ENCODE measurements around the gene CALD1.

The CALD1 gene

DNA sequence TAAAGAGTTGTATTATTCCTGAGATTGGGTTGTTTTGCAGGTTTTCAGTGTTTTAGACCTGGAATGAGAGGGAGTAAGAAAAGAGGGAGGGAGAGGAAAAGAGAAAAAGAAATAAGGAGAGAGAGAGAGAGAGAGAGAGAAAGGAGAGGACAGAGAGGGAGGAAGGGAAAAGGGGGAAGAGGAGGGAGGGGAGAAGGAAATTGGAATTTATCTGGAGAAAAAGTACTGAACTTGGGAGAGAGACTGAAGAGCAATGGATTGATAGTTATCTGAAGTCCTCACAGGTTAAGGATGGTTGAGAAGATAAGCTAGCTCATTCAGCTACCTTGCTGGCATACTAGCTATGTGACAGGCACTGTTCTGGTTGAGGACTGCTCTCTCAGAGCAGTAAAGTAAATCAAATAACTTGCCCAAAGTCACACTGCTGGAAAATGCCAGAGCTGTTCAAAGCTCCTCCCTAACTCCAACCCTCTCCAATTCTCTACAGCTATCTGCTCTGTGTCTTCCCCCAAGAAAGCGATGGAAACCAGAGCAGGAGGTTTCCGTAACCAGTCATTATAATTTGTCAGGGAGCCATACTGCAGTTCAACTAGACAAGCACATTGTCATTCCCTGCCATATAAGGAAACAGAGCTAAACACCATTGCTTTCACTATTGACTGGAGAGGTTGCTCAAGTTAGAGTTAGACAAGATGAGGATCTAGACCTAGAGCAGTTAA is 10.7 kb downstream of the CALD1 start:
- DNase-seq, result no peak

DNA sequence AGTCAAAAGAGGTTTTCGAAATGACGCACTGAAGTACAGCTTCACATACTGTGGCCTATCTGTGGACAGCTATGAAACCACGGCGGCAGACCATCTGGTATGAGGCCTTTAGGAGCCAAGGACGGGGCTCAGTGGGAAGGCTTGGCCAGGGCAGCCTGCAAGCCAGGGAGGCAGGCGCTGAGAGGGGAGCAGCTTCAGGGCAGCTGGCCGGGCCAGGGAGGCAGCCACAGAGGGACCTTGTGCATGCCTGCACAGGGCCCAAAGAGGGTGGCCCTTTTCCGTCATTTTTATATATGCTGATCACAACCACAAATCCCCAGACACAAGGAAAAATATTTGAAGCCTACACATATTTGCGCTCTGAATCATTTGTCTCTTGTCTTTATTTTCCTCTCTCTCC is 13.5 kb downstream of the CALD1 start:
- DNase-seq, result no peak

DNA sequence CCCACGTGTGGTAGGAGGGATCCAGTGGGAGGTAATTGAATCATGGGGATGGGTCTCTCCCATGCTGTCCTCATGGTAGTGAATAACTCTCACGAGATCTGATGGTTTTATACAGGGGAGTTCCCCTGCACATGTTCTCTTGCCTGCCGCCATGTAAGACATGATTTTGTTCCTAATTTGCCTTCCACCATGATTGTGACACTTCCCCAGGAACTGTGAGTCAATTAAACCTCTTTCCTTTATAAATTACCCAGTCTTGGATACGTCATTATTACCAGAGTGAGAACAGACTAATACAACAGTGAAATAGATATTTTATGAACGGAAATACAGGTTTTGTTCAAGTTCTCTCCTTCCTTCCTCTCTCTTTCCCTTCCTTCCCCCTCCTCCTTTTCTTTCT is 15.8 kb downstream of the CALD1 start:
- no peak for DNase-seq

DNA sequence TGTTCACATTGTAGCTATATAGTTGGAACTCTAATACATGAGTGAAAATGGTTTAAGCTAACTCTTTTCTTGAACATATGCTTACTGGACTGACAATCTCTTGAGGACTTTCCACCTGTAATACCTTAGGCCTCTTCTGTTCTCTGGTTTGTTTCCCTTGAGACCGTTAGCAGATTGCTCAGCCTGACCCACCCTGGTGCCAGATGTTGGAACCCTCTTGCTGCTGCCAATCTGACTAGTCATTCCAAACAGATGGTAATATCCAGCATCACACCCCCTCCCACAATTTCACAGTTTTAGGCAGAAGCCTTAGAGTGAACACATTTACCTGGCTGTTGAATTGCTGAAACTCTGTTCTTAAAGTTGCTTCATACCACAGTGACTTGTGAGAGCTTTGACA is 18.7 kb downstream of the CALD1 start:
- DNase-seq, result no peak

DNA sequence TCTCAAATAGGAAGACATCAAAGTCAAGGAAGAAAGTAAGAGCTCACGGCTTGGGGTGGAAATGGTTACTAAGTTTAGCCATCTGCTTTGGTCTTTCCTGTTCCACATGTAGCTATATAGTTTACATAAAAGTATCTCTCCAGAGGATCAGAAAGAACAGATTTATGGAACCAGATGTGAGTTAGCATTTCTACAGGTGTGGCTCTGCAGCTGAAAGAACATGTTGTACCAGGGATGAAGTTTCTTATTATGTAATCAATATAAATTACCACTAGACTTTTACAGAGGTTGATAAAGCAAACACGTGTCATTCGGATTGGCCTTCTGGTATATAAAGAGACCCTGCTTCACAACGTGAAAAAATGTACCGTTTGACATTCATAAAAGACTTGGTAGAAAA is 19.9 kb downstream of the CALD1 start:
- no peak for DNase-seq

DNA sequence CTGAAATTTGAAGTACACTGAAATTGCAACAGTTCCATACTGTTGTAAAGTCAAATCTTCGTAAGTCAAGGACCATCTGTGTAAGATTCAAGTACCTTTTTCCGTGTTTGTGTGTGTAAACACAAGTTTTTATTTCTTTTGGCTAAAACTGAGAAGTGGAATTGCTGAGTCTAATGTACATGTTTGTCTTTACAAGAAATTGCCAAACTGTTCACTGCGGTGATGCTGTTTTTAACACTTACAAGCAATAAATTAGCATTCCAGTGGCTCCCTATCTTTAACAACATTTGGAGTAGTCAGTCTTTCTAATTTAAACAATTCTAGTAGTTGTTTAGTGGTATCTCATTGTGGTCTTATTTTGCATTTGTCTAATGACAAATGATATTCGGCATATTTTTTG is 23.3 kb downstream of the CALD1 start:
- DNase-seq, result no peak

DNA sequence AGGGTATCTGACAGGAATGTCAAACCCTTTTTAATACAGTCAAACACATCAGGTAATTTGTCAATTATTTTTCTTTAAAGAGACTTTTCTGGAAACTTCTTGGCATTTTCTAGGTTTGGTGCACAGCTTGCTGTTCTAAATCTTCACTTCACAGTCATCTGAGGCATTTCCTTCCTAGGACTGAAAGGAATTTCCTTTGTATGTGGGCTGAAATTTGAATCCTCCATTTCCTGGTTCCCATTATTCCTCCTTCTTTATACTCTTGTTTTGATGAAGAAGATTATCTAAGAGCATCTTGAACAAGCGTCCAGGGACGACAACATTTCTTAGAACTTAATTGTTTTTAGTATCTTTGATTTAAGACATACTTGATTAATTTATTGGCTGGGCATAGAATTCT is 24.9 kb downstream of the CALD1 start:
- DNase-seq, result no peak

DNA sequence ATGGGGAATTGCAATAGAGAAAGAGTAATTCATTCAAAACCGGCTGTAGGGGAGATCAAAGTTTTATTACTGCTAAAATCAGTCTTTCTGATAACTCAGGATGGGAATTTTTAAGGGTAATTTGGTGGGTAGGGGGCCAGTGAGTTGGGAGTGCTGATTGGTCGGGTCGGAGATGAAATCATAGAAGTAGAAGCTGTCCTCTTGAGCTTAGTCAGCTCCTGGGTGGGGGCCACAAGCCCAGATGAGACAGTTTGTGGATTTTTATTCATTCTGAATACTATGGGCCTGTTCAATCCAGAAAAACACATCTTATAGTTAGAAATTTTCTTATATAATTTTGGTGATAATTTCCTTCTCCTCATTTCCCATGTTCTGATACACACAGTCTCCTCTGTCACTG is 25.4 kb downstream of the CALD1 start:
- no peak for DNase-seq

DNA sequence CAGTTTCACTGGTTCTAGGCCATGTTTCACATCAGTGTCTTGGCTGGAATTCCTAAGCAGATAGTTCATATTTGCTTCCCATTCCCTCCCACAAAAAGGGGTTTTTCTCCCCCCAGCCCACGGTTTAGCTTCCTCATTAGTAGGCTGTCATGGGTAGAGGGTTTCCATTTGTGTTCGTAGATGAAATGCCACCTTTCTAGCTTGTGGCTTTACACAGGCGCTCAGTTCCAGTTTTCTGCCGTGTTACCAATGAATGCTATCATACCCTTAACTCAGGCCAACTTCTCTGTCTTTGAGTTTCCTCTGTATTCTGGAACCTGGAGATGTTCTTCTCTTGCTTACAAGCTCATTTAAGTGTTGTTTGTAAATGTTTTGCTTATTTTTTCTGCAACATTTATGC is 26.8 kb downstream of the CALD1 start:
- DNase-seq, result no peak

DNA sequence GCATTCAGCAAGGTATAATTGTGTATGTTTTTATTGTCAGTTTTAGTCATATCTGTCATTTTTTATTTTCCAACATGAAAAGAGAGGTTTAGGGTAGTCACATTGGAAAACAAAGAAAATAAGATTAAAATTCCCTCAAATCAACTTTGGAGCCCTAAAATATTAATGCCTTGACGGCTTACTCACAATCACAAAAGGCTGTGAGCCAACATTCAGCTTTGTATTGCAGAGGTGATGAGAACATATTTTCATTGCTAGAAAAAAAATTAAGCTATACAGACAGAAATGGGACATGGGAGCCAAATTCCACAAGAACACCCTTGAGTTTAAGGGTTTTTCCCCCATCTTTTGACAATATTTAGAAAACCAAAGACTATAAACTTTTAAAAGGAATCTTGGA is 30.2 kb downstream of the CALD1 start:
- no peak for DNase-seq

DNA sequence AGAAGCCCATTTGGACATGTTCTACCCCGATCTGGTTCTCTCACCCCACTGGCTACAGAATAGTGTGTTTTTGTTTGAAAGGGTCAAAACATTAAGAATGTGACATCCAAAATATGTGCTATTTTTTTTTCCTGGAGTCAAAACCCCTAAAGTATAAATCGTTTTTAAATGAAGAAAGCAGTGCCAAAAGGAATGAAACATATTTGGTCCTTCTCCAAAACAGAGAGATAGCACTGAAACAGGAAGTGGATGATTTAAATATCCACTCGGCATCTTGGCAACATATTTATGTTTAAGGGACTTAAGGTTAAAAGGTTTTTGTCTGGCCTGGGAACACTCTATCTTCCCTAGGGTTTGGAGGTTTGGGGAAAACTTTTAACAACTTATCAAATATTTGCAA is 32.3 kb downstream of the CALD1 start:
- no peak for DNase-seq

DNA sequence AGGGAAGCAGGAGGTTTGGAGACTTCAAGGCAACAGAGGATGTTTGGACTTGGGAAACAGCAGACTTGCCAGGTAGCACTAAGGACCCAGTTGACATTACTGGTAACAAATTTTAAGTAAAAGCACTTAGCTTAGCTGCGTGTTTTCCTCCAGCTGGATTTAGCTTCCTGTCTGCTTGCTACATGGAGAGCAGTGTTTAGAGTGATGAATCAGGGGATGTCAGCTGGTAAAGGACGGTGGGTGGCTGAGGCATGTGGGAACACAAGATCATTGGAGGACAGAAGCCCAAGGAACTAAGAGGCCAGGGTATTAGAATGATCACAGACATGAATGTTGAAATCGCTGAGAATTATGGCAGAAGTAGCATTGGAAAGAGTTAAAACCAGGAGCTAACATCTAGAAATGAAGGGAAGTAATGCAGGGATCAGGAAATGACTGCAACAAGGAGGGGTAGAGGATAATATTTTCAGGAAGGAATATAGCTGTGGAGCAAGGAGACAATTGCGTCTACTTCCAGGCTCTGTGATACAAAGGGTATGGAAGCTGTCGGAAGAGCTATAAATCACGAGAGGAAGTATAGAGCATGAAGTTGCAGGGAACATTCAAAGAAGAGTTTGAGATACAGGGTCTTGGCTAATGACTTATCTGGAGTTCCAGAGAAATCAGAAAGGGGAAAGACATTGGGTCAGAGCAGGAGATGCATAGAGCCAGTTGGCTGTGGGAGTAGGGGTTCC is 34.4 kb downstream of the CALD1 start:
- DNase-seq, result no peak

DNA sequence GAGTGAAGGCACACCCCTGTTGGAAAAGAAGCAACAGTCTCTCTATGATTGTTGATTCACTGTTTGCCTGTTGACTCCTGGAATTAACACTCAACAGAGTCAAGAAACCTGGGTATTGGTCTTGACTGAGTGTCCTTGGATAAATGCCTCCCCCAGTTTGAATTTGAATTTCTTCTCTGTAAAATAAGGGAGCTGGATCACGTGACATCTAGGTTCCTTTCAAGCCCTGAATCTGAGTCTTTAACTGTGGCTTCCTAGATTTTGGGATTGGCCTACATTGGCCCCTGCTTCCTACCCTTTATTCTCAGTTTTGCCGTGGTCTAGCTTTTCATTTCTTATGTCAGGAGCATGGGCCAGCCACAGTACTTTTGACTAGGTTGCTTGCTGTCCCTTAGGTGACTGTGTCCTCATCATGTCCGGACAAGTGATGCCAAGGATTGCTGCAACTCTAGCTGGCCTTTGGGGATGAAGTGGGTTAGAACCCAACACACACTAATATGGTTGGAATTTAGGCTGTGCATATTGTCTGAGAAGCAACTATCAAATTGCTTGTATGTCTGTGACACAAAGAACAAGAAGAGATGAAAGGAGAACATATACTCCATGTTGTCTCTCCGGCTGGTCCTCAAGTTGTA is 35.4 kb downstream of the CALD1 start:
- DNase-seq, result no peak

DNA sequence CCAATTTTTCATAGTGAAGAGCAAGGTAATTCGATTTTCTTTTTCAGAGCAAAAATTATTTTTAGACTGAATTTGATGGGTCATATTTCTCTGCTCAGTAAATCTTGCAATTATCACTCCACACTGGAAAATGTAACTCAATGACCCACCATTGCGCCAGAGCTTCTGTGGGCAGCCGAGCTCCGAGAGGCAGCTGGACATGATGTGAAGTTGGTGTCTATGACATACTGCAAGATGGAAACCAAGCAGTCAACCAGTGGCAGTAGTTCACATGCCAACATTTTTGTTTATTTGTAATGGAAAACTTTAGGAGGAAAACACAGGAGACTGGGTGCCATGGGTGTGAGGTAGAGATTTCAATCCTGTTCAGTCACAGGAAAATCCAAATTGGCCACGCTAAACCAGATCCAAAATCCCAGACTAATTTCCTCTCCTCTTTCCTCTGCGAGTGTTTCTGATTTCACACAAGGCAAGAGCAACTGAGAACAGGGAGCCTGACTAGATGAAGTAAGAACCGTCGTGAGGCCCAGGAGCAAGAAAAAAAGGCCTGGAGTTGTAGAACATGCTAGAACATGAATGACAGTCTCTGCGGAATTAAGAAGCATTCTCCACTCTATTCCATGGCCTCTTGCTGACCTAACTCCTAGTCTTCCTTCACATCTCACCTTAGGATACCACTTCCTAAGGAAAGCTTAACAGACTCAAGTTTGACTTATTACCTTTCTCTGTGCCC is 39.3 kb downstream of the CALD1 start:
- DNase-seq, result no peak

DNA sequence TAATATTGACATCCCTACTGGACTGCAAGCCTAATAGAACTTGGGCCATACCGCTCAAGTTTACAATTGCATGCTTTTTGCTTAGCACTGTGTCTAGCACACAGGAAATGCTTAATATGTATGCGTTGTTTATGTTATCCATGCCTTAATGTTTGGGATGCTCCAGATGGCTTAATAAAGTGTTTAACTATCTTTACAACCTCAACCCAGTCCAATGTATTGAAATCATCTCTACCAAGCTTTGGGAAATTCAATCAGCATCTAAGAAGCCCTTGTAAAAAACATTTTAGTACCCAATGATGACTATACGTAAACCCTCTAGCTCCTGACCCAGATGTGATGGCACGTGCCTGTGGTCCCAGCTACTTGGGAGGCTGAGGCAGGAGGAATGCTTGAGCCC is 40.0 kb downstream of the CALD1 start:
- DNase-seq, result no peak

DNA sequence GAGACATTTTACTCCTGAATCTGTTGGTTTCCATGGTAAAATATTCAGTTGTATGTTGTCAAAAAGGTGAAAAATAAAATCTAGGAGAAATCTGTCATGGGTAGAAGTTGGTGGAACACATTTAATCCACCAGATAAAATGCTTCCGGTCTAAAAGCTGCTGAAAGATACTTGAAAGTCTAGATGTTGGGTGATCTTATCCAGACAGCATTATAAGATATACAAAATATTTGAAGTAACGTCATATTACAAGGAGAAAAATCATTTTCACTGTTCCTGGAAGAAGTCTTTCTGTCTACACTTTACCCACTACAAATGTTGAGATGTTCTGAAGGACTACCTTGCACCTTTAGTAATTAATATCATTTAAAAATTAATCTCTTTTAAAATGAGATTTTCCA is 40.9 kb downstream of the CALD1 start:
- DNase-seq, result no peak

DNA sequence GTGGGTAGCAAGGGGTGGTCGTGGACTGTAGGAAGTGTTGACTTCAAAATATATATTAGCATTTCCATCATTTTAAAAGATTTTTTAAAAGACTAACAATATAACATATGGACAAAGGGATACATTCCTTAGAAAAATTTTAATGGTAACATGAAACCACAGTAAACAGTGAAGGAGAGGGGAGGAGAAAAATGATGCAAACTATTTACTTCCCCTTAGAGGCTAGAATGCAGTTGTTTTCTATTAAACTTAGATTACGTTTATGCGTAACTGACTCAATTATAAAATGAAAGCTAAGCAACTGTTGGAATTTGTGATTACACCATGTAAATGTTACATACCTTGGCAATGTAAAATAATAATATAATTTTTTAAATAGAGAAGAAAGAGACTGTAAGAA is 41.3 kb downstream of the CALD1 start:
- no peak for DNase-seq

DNA sequence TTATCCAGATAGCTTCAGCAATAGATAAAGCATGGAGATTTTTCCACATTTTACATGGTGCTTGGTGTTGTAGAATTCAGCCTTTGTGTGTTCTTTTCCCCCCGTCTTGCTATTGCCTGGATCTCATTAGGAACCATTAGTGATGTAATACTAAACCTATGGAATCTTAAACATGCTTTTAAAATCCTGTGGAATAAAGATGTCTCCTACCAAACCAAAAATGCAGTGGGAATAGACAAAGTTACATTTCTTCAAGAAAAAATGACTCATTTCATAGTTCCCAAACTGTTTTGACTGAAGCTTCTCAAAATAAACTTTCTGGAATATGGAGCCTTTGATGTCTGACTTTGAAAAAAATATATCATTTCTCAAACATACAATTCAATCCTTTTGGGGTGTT is 44.0 kb downstream of the CALD1 start:
- DNase-seq, result no peak

DNA sequence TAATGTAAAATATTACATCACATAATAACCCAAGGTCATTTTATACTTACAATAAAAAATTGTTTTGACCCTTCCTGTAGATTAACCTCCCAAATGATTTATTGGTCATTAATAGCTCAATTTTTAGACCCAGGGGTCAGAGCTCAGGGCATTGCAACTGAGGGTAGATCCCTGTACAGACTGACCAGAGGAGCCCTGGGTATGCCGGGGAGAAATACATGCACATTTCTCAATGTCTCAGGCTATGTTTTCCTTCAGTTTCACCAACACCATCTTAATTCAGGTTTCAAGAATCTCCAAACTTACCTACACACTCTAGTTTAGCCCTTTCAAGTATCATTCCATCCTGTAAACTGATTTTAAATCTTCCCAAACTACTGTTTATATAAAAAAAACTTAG is 46.2 kb downstream of the CALD1 start:
- DNase-seq, result no peak

DNA sequence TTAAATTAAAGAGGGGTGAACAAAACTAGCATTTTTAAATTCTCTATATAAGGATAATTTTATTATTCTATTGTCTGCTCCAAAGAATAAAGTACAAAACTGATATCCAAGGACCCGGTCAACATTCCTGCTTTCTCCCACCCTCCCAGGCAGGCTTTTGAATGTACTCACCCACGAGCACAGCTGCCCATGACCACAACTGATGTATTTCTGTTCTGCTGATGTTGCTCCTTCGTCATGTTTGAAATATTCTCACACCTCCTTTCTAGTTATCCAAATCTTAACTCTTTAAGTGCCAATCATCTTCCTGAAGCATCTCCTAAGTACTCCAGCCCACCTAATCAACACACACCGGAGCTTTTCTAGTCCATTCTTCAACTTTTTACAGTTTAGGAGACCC is 46.7 kb downstream of the CALD1 start:
- no peak for DNase-seq

DNA sequence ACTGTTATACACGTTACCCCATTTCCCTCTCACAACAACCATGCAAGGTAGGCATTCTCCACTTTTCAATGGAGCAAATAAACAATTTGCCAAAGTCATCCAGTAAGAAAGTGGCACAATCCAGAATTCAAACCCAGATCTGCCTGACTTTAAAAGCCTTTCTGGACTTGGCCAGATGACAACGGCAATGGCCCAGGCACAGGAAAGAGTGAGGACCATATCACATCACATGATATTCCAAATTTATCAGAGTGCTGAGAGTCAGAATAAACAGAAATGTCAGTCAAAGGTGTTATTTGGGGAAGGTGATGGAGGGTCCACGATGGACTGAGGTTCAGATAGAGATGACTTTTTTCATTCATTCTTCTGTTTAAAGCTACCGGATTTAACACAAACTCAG is 48.0 kb downstream of the CALD1 start:
- DNase-seq, result no peak

DNA sequence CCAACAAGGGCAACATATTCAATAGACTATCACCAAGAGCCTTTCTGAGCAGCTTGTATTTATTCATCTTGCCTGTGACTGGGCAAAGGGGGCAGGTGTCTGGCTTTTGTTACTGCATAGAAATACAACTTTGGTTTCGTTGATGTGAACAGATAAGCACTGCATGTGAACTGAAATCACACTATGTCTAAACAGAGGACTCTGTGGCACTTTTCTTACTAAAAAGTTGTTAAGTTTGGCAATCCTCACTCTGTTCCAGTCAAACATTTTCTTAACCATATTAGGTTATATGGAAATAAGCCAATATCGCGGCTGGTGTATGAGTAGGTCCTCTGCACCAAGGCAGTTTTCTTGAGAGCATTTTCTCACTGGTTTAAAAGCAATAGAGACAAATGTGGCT is 48.5 kb downstream of the CALD1 start:
- DNase-seq, result no peak

DNA sequence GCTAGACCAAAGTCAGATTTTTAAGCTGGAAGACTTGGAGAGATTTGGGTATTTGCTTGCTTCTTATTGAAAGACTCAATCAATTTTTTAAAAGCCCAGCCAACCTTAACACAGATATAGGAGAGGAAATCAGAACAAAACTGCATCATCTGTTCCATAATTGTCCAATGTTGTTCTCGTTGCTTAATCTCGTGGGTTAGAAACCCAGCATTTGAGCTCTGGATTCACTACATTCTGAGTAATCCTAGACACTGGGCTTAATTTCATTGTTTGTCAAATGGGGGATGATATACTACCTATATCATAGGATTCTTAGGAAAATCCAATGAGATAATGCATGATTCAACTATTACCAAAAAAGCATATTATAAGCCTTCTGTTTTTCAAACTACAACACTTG is 48.9 kb downstream of the CALD1 start:
- no peak for DNase-seq

All from activated CD4-positive, alpha-beta T cell treated with anti-CD3 and anti-CD28 coated beads, Interleukin-10, Interleukin-2, amounts not matched to agents 100 ng/mL and 50 ng/mL, durations not matched to agents 16 hours and 8 hours (primary cell).